Aortic smooth muscle cell (primary cell): Measurements from ENCODE around the gene ZNF182. TPM values are rescaled to one million over a fixed set of nuclear protein-coding genes. Genes with fewer than 3 reads are reported as not detected.

Experiments used
- total RNA-seq: library from RNA; depleted of rRNA; stranded (reverse); fragments of >200 nt; gene quantifications from 2 replicates; pipeline ENCODE4 v1.2.3, GENCODE V29; 2014

The ZNF182 gene
- total RNA-seq: 2.4 and 2.5 TPM in 2 replicates

DNA sequence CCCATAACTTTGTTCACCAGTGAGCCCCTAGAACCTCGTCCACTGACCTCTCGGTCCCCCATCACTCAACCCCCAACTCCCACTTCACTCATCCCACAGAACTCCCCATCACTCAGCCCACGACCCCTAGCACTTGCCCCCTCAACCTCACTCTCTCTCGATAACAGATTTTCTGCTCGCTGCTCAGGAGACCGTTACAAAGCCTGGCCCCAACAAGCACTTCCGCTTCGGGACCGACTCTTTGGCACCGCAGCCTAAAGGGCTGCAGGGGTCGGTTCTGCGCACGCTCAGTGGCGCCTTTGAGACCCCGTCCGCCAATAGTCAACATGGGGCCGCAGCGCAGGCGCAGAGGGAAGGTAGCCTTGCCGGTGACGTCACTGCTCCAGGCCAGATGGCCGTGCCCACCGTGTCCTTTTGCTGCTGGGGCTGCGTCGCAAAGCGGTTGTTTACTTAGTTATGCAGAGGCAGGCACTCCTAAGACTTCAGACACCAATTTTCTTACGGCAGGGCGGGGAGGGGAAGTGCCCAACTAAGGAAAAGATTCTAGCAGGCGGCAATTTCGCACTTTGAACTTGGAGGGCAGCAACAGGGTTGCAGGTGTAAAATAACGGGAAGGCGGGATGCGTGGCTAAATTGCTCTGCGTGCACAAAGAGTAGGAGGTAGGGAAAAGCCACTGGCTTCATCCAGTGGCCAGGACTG, at the start of gene ZNF182:
Gene ZNF182, minus strand, starts transcription at position 232 of the 700 bp plus-strand sequence. CDS start 1,380 bp downstream, outside the sequence.

GRCh38 chrX:48006688-48007087, 2.9 kb upstream of the ZNF182 start, which contains the start of gene SPACA5:
Gene SPACA5 (plus strand): TSS chrX:48006988. CDS start chrX:48007803, 815 bp downstream.

Other genes starting within 250 kb of the ZNF182 start
- 4.5 and 4.8 TPM in 2 replicates for gene ZNF81, start 167.1 kb downstream of the ZNF182 start, total RNA-seq
- not detected in 2 replicates for gene SPACA5, start 3.0 kb upstream of the ZNF182 start, total RNA-seq
- 1.1 TPM in 2 replicates for gene ZNF630, start 67.7 kb upstream of the ZNF182 start, total RNA-seq
- not detected in 2 replicates for gene SPACA5B, start 126.6 kb upstream of the ZNF182 start, total RNA-seq
- not detected in 2 replicates for gene SSX5, start 192.8 kb upstream of the ZNF182 start, total RNA-seq